Muscle of leg (tissue), 11 donors: ENCODE measurements around the gene SREBF2. TPM values are rescaled to one million over a fixed set of nuclear protein-coding genes. Genes with fewer than 3 reads are reported as not detected.

Source experiments
- DNase-seq: peaks from one replicate; pipeline ENCODE4 v3.0.0; 2013
- H3K27ac ChIP-seq: one replicate; pipeline ENCODE4 v1.5.1; 2013; ENCODE audit warnings: mild to moderate bottlenecking, low read length, control low read depth
- H3K27me3 ChIP-seq: one replicate; pipeline ENCODE4 v1.6.1; 2013; ENCODE audit warnings: low read length; ENCODE audit not compliant: control insufficient read depth, insufficient read depth
- H3K36me3 ChIP-seq: one replicate; pipeline ENCODE4 v1.6.1; 2013; ENCODE audit warnings: low read length; ENCODE audit not compliant: control insufficient read depth, insufficient read depth
- H3K4me1 ChIP-seq: one replicate; pipeline ENCODE4 v1.6.1; 2013; ENCODE audit warnings: low read length; ENCODE audit not compliant: control insufficient read depth, insufficient read depth
- H3K4me3 ChIP-seq: one replicate; pipeline ENCODE4 v1.5.1; 2013; ENCODE audit warnings: low read length, control low read depth
- H3K9me3 ChIP-seq: replicated peaks from 2 replicates; pipeline ENCODE4 v1.6.1; 2013; ENCODE audit warnings: low read depth, low read length; ENCODE audit not compliant: control insufficient read depth
- WGBS: methylation state at CpG from one replicate; pipeline ENCODE4 v1.1.5; 2013; ENCODE audit warnings: missing lambda C conversion rate; ENCODE audit not compliant: insufficient coverage; 5-methylcytosine and 5-hydroxymethylcytosine counted together
- polyA plus RNA-seq, 8 donors: library from polyadenylated mRNA; unstranded; fragments of 120-200 nt; gene quantifications; one replicate each; pipeline versions ENCODE4 v1.2.1 to v1.2.3, GENCODE V29; 2013; ENCODE audit warnings: inconsistent platforms in 1 of 8, low replicate concordance in 1 of 8; ENCODE audit not compliant: insufficient read length in 8 of 8, insufficient read depth in 1 of 8
- total RNA-seq: library from RNA; stranded (reverse); fragments of 120-200 nt; gene quantifications from one replicate; pipeline ENCODE4 v1.2.4, GENCODE V29; 2013

SREBF2 gene
- total and polyA plus RNA-seq, 9 donors: 30.9 to 106 (median 81.2) TPM

DNA sequence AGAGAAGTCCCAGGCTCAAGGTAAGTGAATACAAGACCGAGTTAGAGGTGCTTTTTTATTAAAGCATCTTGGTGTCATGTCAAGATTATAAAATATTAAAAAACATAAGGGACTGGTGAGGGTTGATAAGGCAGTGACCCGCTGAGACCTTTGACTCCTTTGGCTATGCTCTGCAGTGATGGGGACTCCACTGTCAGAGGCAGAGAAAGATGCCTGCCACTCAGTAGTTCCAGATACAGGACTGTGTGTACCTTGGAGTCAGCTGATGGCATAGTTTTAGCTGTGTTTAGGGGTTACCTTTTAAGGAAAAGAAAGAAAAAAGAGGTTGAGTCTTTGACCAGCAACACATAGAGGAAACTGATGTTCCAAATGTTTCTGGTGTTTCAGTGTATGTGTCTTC lies 41.2 kb downstream of the SREBF2 start:
- peaks cover 86% of the 10 kb centered on the region for H3K36me3 ChIP-seq

DNA sequence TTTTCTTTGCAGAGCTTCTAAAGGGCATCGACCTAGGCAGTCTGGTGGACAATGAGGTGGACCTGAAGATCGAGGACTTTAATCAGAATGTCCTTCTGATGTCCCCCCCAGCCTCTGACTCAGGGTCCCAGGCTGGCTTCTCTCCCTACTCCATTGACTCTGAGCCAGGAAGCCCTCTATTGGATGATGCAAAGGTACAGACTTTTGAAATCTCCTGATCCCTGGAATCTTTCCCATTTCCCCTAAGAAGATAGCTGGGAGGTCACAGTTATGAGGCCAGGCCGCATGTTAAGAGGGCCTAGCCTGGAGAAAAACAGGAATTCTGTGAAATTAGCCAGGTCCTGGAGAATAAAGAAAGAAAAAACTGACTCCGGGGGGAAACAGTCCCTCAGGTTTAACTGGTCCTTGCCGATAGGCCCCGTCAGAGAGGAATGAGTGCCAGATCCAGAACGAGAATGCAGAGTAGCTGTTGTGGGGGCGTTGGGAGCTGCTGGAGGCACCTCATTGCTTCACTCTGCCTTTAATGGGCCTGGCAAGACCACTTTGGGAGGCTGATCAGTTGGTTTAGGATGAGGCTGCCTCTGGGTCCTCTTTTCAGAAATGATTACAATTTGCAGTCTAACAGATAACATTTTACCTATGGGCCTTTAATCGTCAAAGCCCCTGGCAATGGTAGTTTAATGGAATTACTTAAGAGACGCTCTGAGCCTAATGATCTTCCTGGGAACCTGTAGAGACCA lies 42.8 kb downstream of the SREBF2 start:
- WGBS: 76% methylated on average over 7 of the region's 10 CpGs
- H3K4me3 ChIP-seq: no peak overlapping the region

More for the DNA sequence above, 41.2 kb downstream of the SREBF2 start:
- no peak for DNase-seq
- WGBS: no CpG with 5 or more reads among the region's 2 CpGs
- Histone ChIP-seq H3K9me3 (no peaks in the 10 kb centered on the region), H3K4me1 (no peaks in the 10 kb centered on the region), H3K27ac (no peak overlapping the region), H3K4me3 (no peak overlapping the region), H3K27me3 (no peaks in the 10 kb centered on the region)

DNA sequence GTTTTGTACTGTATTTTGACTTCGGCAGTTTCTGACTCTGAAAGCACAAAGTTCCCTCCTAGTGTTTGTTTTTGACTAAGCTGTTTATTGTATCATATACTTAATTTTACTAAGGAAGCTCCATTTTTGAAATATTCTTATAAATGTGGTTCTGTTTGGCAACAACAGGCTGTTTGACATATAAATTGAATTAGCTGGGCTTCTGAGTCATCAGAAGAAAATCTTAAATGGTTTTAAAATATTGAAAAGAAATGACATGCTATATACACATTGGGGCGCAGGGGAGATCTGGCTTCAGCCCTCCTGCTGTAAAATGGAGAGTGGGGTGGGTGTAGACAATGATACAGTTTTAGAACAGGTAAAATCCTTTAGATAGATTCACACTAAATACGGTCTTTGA lies 43.4 kb downstream of the SREBF2 start:
- Histone ChIP-seq H3K27me3 (no peaks in the 10 kb centered on the region), H3K36me3 (peaks cover 92% of the 10 kb centered on the region), H3K9me3 (no peaks in the 10 kb centered on the region), H3K4me1 (no peaks in the 10 kb centered on the region), H3K27ac (no peak overlapping the region), H3K4me3 (no peak overlapping the region)
- WGBS: no CpG with 5 or more reads among the region's 3 CpGs
- no peak for DNase-seq

More for the DNA sequence above, 42.8 kb downstream of the SREBF2 start:
- no peak for DNase-seq
- H3K4me1 ChIP-seq: no peaks in the 10 kb centered on the region
- H3K9me3 ChIP-seq: no peaks in the 10 kb centered on the region
- no peak overlapping the region for H3K27ac ChIP-seq
- no peaks in the 10 kb centered on the region for H3K27me3 ChIP-seq
- peaks cover 93% of the 10 kb centered on the region for H3K36me3 ChIP-seq

DNA sequence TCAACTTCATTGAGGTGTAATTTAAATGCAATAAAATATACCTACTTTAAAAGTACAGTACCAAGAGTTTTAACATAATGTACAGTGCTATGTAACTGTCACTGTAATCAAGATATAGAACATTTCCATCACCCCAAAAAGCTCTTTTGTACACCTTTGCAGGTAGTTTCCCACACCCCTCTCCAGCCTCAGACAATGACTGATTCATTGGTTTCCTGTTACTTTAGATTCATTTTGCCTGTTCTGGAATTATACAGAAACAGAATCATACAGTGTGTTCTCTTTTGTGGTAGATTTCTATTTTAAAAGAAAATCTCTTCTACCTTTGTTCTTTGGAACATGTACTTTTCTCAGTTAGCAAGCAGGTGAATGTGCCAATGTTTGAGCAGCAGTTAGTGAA lies 43.8 kb downstream of the SREBF2 start:
- no peak for DNase-seq
- no peaks in the 10 kb centered on the region for H3K27me3 ChIP-seq
- H3K4me3 ChIP-seq: no peak overlapping the region
- peaks cover 92% of the 10 kb centered on the region for H3K36me3 ChIP-seq
- H3K27ac ChIP-seq: no peak overlapping the region
- no peaks in the 10 kb centered on the region for H3K4me1 ChIP-seq
- H3K9me3 ChIP-seq: no peaks in the 10 kb centered on the region

DNA sequence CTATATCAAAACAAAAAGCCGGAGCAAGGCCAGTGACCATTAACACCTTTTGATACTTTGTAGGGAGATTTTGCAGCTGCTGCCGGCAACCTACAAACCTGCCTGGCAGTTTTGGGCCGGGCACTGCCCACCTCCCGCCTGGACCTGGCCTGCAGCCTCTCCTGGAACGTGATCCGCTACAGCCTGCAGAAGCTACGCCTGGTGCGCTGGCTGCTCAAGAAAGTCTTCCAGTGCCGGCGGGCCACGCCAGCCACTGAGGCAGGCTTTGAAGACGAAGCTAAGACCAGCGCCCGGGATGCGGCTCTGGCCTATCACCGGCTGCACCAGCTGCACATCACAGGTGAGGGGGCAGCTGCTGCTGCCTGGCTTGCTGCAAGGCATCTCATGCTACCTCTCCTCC lies 47.7 kb downstream of the SREBF2 start:
- Histone ChIP-seq H3K27ac (no peak overlapping the region), H3K4me1 (no peaks in the 10 kb centered on the region), H3K36me3 (peaks cover 96% of the 10 kb centered on the region), H3K9me3 (no peaks in the 10 kb centered on the region), H3K4me3 (no peak overlapping the region), H3K27me3 (no peaks in the 10 kb centered on the region)
- no peak for DNase-seq
- 97% methylated on average over 15 of the region's 16 CpGs for WGBS

DNA sequence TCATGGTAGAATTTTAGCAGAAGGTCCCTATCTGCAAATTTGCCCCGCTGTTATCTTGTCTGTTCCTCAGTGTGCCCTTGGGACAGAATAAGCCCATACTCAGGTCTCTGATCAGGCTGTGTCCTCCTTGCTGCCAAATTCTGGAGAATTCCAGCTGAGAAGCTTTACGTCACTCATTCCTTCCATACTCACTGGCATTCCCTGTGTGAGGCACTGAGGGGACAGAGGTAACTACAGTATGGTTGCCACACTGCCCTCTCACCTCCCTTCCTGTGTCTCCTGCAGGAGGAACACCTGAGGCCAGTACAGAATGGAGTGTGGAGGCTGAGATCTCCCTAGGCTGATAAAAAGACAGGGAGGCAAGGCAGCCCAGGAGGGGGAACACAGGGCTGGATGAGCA lies 50.5 kb downstream of the SREBF2 start:
- Histone ChIP-seq H3K27me3 (no peaks in the 10 kb centered on the region), H3K27ac (no peak overlapping the region), H3K4me1 (no peaks in the 10 kb centered on the region), H3K9me3 (no peaks in the 10 kb centered on the region), H3K4me3 (no peak overlapping the region), H3K36me3 (peaks cover 86% of the 10 kb centered on the region)
- DNase-seq: no peak
- 100% methylated on average over 1 of the region's 2 CpGs for WGBS

DNA sequence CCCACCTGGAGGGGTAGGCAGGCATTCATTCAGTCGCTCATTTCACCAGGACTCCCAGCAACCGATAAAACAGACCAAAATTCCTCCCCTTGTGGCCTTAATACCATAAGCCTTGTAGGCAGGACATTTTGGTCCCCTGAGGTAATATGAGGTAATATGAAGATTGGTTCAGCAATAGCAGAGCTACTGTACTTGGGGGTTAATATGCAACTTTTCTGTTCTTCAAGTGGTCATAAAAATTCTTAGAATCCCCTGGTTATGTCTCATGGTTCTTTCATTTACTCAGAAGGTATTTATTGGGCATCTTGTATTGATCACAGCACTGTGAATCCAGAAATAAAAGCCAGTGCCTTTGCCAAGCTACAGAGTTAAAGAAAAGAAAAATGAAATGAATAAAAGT lies 52.2 kb downstream of the SREBF2 start:
- Histone ChIP-seq H3K4me3 (no peak overlapping the region), H3K36me3 (peaks cover 84% of the 10 kb centered on the region), H3K4me1 (no peaks in the 10 kb centered on the region), H3K27ac (no peak overlapping the region), H3K27me3 (no peaks in the 10 kb centered on the region), H3K9me3 (no peaks in the 10 kb centered on the region)
- no CpG with 5 or more reads among the region's 2 CpGs for WGBS
- no peak for DNase-seq

DNA sequence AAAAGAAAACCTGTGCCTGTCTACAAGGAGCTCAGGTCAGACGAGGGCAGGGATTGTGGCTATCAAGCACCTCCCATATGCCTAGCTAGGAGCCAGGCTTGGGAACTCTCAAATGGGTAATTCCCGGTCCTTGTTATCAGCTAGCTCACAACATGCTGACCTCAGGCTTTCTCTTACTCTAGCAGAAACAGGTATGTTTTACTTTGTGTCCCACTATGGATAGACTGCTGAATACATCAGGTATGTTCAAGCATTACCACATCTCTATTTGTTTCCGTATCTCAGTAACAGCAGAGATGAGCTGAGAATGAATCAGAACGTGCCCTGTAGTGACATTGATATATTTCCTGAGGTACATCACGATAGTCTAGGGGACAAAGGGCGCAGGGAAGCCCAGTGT lies 52.6 kb downstream of the SREBF2 start:
- Histone ChIP-seq H3K4me1 (no peaks in the 10 kb centered on the region), H3K27me3 (no peaks in the 10 kb centered on the region), H3K4me3 (no peak overlapping the region), H3K9me3 (no peaks in the 10 kb centered on the region), H3K27ac (no peak overlapping the region), H3K36me3 (peaks cover 85% of the 10 kb centered on the region)
- 98% methylated on average over 5 of the region's 6 CpGs for WGBS
- DNase-seq: no peak

DNA sequence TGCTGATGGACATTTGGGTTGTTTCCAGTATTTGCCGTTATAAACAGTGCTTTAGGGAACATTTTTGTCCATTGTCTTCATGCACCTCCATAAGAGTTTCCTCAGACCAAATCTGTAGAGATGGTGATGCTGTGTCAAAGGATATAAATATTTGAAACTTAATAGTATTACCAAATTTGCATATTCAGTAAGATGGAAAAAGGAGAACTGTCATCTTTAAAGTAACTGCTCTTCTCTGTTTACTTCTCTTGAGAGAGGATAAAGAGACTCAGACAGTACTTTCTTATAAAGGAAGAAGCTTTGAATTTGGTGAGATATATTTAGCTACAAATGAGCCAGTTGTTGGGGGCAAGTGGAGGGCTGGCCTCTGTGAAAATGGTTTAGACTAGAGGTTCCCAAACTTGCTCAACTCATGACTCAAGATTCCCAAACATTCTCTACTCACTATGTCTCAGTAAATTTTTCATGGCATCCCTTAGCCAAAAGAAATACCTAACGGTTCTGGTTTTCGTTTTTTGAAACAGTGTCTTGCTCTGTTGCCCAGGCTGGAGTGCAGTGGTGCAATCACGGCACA lies 55.8 kb downstream of the SREBF2 start:
- no peaks in the 10 kb centered on the region for H3K9me3 ChIP-seq
- DNase-seq: no peak
- H3K36me3 ChIP-seq: peaks cover 82% of the 10 kb centered on the region
- no peak overlapping the region for H3K4me3 ChIP-seq
- 94% methylated on average over 2 of the region's 4 CpGs for WGBS
- H3K27me3 ChIP-seq: no peaks in the 10 kb centered on the region
- H3K27ac ChIP-seq: no peak overlapping the region
- H3K4me1 ChIP-seq: peaks cover 7% of the 10 kb centered on the region

DNA sequence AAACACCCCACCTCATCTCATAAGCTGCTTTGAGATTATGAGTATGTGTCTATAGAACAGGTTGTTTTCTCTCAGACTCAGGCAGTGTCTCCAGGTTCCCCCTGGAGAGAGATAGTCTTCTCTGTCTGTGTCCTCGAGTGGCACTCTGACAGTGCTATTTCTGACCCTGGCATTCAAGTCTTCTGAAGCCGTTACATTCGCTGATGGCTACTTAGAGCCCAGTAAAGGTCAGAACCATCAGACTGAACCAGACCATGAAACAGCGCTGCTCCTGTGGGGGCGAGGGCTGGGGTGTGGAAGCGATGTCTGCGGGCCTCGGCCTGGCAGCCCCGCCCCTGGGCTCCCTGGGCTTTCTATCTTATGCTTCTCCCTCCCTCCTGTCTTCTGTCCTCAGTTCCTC lies 58.5 kb downstream of the SREBF2 start:
- Histone ChIP-seq H3K4me3 (no peak overlapping the region), H3K36me3 (peaks cover 79% of the 10 kb centered on the region), H3K27ac (no peak overlapping the region), H3K9me3 (no peaks in the 10 kb centered on the region), H3K4me1 (peaks cover 7% of the 10 kb centered on the region), H3K27me3 (no peaks in the 10 kb centered on the region)
- no peak for DNase-seq
- 90% methylated on average over 5 of the region's 9 CpGs for WGBS
